ENCODE data around the gene RELN.

Gene RELN

GRCh38 chr7:103854611-103855010, 134.8 kb downstream of the RELN start:
- no peaks in the 10 kb centered on the region for H3K36me3 ChIP-seq (ENCODE audit: control insufficient read depth in 2 of 2, insufficient read depth in 1 of 2, low read length in 2 of 2)
- H3K9me3 ChIP-seq (ENCODE audit: control insufficient read depth, insufficient read depth, low read depth, low read length), result no peaks in the 10 kb centered on the region
- TF ChIP-seq ZNF785 (tag by site-specific recombination; IDR thresholded peaks at IDR 0.05), result no peak
- TF ChIP-seq IKZF3 (tag by site-specific recombination; IDR thresholded peaks at IDR 0.05), result no peak
- TF ChIP-seq ZNF311 (tag by site-specific recombination; IDR thresholded peaks at IDR 0.05; ENCODE audit: borderline replicate concordance), result no peak
- TF ChIP-seq ZNF513 (tag by site-specific recombination; IDR thresholded peaks at IDR 0.05), result no peak
- TF ChIP-seq HOXC10 (CRISPR knock-in tag; IDR thresholded peaks at IDR 0.05), result no peak
- TF ChIP-seq ZNF398 (tag by site-specific recombination; IDR thresholded peaks at IDR 0.05), result no peak
- TF ChIP-seq ZNF37A (tag by site-specific recombination; IDR thresholded peaks at IDR 0.05), result no peak
- TF ChIP-seq GFI1B (tag by site-specific recombination; IDR thresholded peaks at IDR 0.05), result no peak
- TF ChIP-seq ZNF549 (tag by site-specific recombination; IDR thresholded peaks at IDR 0.05), result no peak
- no peak for TF ChIP-seq ZNF266 (tag by site-specific recombination; IDR thresholded peaks at IDR 0.05; ENCODE audit: low read depth)
- no peak for TF ChIP-seq YY1 (tag by site-specific recombination; IDR thresholded peaks at IDR 0.05)
- TF ChIP-seq ZBTB44 (tag by site-specific recombination; IDR thresholded peaks at IDR 0.05), result no peak
- POLR2A ChIA-PET, result no interaction called here
- H3K27ac ChIP-seq (ENCODE audit: extremely low read depth, low read depth, low read length), result no peak overlapping the region
- CTCF ChIA-PET, result no interaction called here
- no peak overlapping the region for H3K4me3 ChIP-seq (ENCODE audit: low read depth, low read length)
- H3K4me1 ChIP-seq (ENCODE audit: control insufficient read depth, insufficient read depth, low read length), result no peaks in the 10 kb centered on the region

GRCh38 chr7:103851357-103851756, 138.1 kb downstream of the RELN start:
- no peaks in the 10 kb centered on the region for H3K36me3 ChIP-seq (ENCODE audit: control insufficient read depth in 2 of 2, insufficient read depth in 1 of 2, low read length in 2 of 2)
- TF ChIP-seq REST (tag by site-specific recombination; IDR thresholded peaks at IDR 0.05), result peak; percentile 91
- no peak for TF ChIP-seq ZNF830 (tag by site-specific recombination; IDR thresholded peaks at IDR 0.05; ENCODE audit: low read depth)
- H3K27ac ChIP-seq (ENCODE audit: extremely low read depth, low read depth, low read length), result no peak overlapping the region
- ChIA-PET POLR2A (no interaction called here), CTCF (no interaction called here)
- no peaks in the 10 kb centered on the region for H3K4me1 ChIP-seq (ENCODE audit: control insufficient read depth, insufficient read depth, low read length)
- H3K9me3 ChIP-seq (ENCODE audit: control insufficient read depth, insufficient read depth, low read depth, low read length), result no peaks in the 10 kb centered on the region
- no peak overlapping the region for H3K4me3 ChIP-seq (ENCODE audit: low read depth, low read length)

All from HEK293 (cell line).